ENCODE data around the gene TSGA10IP.

- TF ChIP-seq CTCF (IDR thresholded peaks at IDR 0.05; ENCODE audit: insufficient read depth, low read depth, low read length) = no peak
- no peak for TF ChIP-seq EZH2 (IDR thresholded peaks at IDR 0.05; ENCODE audit: insufficient read depth, low read length)
Measured at GRCh38 chr11:65920372-65920802, 24.9 kb upstream of the TSGA10IP start.

All from astrocyte (in vitro differentiated cells and primary cell).